DND-41 (cell line): ENCODE data around the gene FBP2.

ENCODE experiments used
- EZH2 ChIP-seq: IDR thresholded peaks from 3 replicates; pipeline ENCODE4 v1.6.1; 2012; ENCODE audit warnings: borderline replicate concordance, low read depth, mild to moderate bottlenecking, moderate library complexity, low read length, inconsistent platforms; ENCODE audit not compliant: severe bottlenecking
- TF ChIP-seq, protein P1 (sequence below): IDR thresholded peaks from 2 replicates; pipeline ENCODE4 v1.5.1; 2012; ENCODE audit warnings: borderline replicate concordance, low read length, moderate library complexity, mild to moderate bottlenecking; ENCODE audit not compliant: poor library complexity, severe bottlenecking; ENCODE audit errors: extremely low read depth

DNA sequence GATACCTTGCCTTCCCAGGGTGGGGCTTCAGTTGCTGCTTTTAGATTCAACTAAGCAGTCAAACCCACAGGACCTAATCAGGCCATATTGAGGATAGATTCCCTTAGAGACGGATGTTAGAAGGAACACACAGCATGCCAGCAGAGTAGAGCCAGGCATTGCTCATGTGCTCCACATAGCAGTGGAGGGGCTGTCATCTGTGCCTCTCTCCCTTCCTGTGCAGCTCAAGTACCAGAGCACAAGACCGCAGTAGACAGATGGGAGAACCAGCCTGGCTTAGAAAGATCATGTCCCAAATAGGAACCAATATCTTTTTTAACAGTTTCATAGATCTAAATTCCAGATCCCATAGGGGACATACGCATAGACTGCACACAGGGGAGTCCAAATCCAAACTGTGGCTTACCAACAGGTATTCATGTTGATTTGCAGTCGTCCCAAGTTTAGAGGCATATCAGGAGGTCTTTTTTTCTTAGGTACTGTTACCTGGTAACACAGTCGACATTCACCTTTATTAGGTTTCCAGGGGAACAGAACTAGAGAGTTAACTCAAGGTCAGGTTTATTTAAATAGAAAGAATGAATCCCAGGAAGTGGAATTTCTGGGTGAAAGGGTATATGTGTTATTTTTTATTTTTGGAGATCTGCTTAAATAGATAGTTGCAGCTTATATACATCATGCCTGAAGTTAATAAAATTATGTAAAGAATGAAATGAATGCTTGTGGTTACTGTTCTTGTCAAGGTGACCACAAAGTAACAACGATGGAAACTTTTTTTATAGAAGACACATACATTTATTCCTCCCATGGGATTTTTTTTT, 82.3 kb downstream of the FBP2 start:
- TF ChIP-seq, protein P1, sequence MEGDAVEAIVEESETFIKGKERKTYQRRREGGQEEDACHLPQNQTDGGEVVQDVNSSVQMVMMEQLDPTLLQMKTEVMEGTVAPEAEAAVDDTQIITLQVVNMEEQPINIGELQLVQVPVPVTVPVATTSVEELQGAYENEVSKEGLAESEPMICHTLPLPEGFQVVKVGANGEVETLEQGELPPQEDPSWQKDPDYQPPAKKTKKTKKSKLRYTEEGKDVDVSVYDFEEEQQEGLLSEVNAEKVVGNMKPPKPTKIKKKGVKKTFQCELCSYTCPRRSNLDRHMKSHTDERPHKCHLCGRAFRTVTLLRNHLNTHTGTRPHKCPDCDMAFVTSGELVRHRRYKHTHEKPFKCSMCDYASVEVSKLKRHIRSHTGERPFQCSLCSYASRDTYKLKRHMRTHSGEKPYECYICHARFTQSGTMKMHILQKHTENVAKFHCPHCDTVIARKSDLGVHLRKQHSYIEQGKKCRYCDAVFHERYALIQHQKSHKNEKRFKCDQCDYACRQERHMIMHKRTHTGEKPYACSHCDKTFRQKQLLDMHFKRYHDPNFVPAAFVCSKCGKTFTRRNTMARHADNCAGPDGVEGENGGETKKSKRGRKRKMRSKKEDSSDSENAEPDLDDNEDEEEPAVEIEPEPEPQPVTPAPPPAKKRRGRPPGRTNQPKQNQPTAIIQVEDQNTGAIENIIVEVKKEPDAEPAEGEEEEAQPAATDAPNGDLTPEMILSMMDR, result no peak
- no peak for TF ChIP-seq EZH2
